Stomach (tissue), 4 donors: ENCODE results near the gene RBM43.

Source experiments
- CTCF ChIP-seq, 7 experiments: fragments of 450-650 bp in 4 of 7; fragments of 200-600 bp in 3 of 7; sonication (generic) in 3 of 7; IDR thresholded peaks; one replicate each; pipeline ENCODE4 v1.5.1; 2016 to 2019; ENCODE audit warnings: antibody characterized with exemption in 7 of 7, control low read depth in 2 of 7, mild to moderate bottlenecking in 1 of 7
- EP300 ChIP-seq: sonication (generic); formaldehyde crosslinking; IDR thresholded peaks from one replicate; pipeline ENCODE4 v1.6.1; 2017; ENCODE audit warnings: antibody characterized with exemption
- POLR2A ChIP-seq, 4 donors: fragments of 450-650 bp; IDR thresholded peaks; one replicate each; pipeline ENCODE4 v1.6.1; 2016; ENCODE audit warnings: antibody characterized with exemption in 4 of 4, control low read depth in 2 of 4, mild to moderate bottlenecking in 1 of 4, moderate library complexity in 1 of 4
- POLR2AphosphoS5 ChIP-seq, 3 donors: sonication (generic); formaldehyde crosslinking; IDR thresholded peaks; one replicate each; pipeline ENCODE4 v1.6.1; 2016; ENCODE audit warnings: antibody characterized with exemption in 3 of 3

GRCh38 chr2:151297882-151298281 lies 36.2 kb upstream of the RBM43 start:
- TF ChIP-seq POLR2A (IDR thresholded peaks at IDR 0.05), result no peak
- TF ChIP-seq POLR2AphosphoS5 (IDR thresholded peaks at IDR 0.05), result no peak
- TF ChIP-seq CTCF (IDR thresholded peaks at IDR 0.05), result no peak
- no peak for TF ChIP-seq EP300
